T-helper 2 cell treated with Interferon-gamma antibody and Interleukin-4, amounts not matched to agents 5 μg/mL and 100 μg/mL, for 36 hours (primary cell): ENCODE data around the gene LIN54.
"Not testable (repeated sequence)": the region's sequence is repeated elsewhere in the genome, so short reads cannot be mapped to it uniquely, and the experiment has no call there.

Experiments used
- DNase-seq: peaks from one replicate; pipeline ENCODE4 v3.0.0; 2021; ENCODE audit warnings: low spot score
- H3K27ac Mint-ChIP-seq: one replicate; pipeline ENCODE4 v1.8.0; 2021; ENCODE audit warnings: mild to moderate bottlenecking, mixed read lengths
- H3K27me3 Mint-ChIP-seq: one replicate; pipeline ENCODE4 v1.8.0; 2021; ENCODE audit warnings: low read depth, mixed read lengths
- H3K36me3 Mint-ChIP-seq: one replicate; pipeline ENCODE4 v1.8.0; 2021; ENCODE audit warnings: low read depth, mixed read lengths
- H3K4me1 Mint-ChIP-seq: one replicate; pipeline ENCODE4 v1.8.0; 2021; ENCODE audit warnings: low read depth, mixed read lengths
- H3K4me3 Mint-ChIP-seq: one replicate; pipeline ENCODE4 v1.8.0; 2022; ENCODE audit warnings: mild to moderate bottlenecking, moderate library complexity, mixed read lengths
- H3K9me3 Mint-ChIP-seq: one replicate; pipeline ENCODE4 v1.8.0; 2021; ENCODE audit warnings: mixed read lengths

LIN54 gene

GRCh38 chr4:82994834-82995233 is 15.8 kb downstream of the LIN54 start:
- H3K9me3 Mint-ChIP-seq = no peaks in the 10 kb centered on the region
- no peak for DNase-seq

GRCh38 chr4:82989575-82990429 is 20.8 kb downstream of the LIN54 start:
- Mint-ChIP-seq H3K27me3 (no peaks in the 10 kb centered on the region), H3K36me3 (peaks cover 15% of the 10 kb centered on the region), H3K4me3 (peak overlapping the region; percentile 66), H3K9me3 (no peaks in the 10 kb centered on the region), H3K4me1 (peaks cover 25% of the 10 kb centered on the region), H3K27ac (peak overlapping the region; percentile 83)
- DNase-seq = no peak

More at GRCh38 chr4:82994834-82995233, 15.8 kb downstream of the LIN54 start:
- H3K36me3 Mint-ChIP-seq = peaks cover 4% of the 10 kb centered on the region
- H3K4me1 Mint-ChIP-seq = peaks cover 15% of the 10 kb centered on the region
- H3K27ac Mint-ChIP-seq = no peak overlapping the region
- H3K4me3 Mint-ChIP-seq = no peak overlapping the region
- no peaks in the 10 kb centered on the region for H3K27me3 Mint-ChIP-seq

GRCh38 chr4:82988323-82988832 is 22.2 kb downstream of the LIN54 start:
- peaks cover 33% of the 10 kb centered on the region for H3K4me1 Mint-ChIP-seq
- no peak for DNase-seq
- H3K27ac Mint-ChIP-seq = no peak overlapping the region
- H3K4me3 Mint-ChIP-seq = no peak overlapping the region
- peaks cover 23% of the 10 kb centered on the region for H3K36me3 Mint-ChIP-seq
- H3K9me3 Mint-ChIP-seq = no peaks in the 10 kb centered on the region
- H3K27me3 Mint-ChIP-seq = no peaks in the 10 kb centered on the region

GRCh38 chr4:82987519-82987918 is 23.1 kb downstream of the LIN54 start:
- H3K9me3 Mint-ChIP-seq, H3K27me3 Mint-ChIP-seq, H3K27ac Mint-ChIP-seq, DNase-seq, H3K4me3 Mint-ChIP-seq: not testable (repeated sequence)
- Mint-ChIP-seq H3K4me1 (peaks cover 33% of the 10 kb centered on the region), H3K36me3 (peaks cover 26% of the 10 kb centered on the region)

- DNase-seq = peak; percentile 12
- no peaks in the 10 kb centered on the region for H3K27me3 Mint-ChIP-seq
- no peaks in the 10 kb centered on the region for H3K9me3 Mint-ChIP-seq
- H3K27ac Mint-ChIP-seq = peak overlapping the region; percentile 79
- no peak overlapping the region for H3K4me3 Mint-ChIP-seq
- peaks cover 22% of the 10 kb centered on the region for H3K4me1 Mint-ChIP-seq
- peaks cover 34% of the 10 kb centered on the region for H3K36me3 Mint-ChIP-seq
Measured at GRCh38 chr4:82984459-82984858, 26.2 kb downstream of the LIN54 start.

GRCh38 chr4:82983444-82983843 is 27.2 kb downstream of the LIN54 start:
- Mint-ChIP-seq H3K27ac (no peak overlapping the region), H3K36me3 (peaks cover 32% of the 10 kb centered on the region), H3K27me3 (no peaks in the 10 kb centered on the region), H3K4me3 (no peak overlapping the region), H3K4me1 (peaks cover 17% of the 10 kb centered on the region), H3K9me3 (no peaks in the 10 kb centered on the region)
- no peak for DNase-seq

GRCh38 chr4:82981138-82981537 is 29.5 kb downstream of the LIN54 start:
- Mint-ChIP-seq H3K9me3 (no peaks in the 10 kb centered on the region), H3K27ac (no peak overlapping the region)
- no peak for DNase-seq

GRCh38 chr4:82975792-82976191 is 34.8 kb downstream of the LIN54 start:
- Mint-ChIP-seq H3K4me1 (peaks cover 7% of the 10 kb centered on the region), H3K9me3 (no peaks in the 10 kb centered on the region), H3K27me3 (no peaks in the 10 kb centered on the region), H3K36me3 (peaks cover 36% of the 10 kb centered on the region), H3K4me3 (no peak overlapping the region), H3K27ac (peak overlapping the region; percentile 6)
- DNase-seq = no peak

More at GRCh38 chr4:82981138-82981537, 29.5 kb downstream of the LIN54 start:
- Mint-ChIP-seq H3K27me3 (no peaks in the 10 kb centered on the region), H3K36me3 (peaks cover 34% of the 10 kb centered on the region), H3K4me3 (no peak overlapping the region), H3K4me1 (peaks cover 17% of the 10 kb centered on the region)

- no peak overlapping the region for H3K4me3 Mint-ChIP-seq
- no peaks in the 10 kb centered on the region for H3K27me3 Mint-ChIP-seq
- no peaks in the 10 kb centered on the region for H3K9me3 Mint-ChIP-seq
- no peak for DNase-seq
- no peak overlapping the region for H3K27ac Mint-ChIP-seq
- H3K36me3 Mint-ChIP-seq = peaks cover 54% of the 10 kb centered on the region
- H3K4me1 Mint-ChIP-seq = peaks cover 7% of the 10 kb centered on the region
Measured at GRCh38 chr4:82969414-82969813, 41.2 kb downstream of the LIN54 start.

GRCh38 chr4:82968972-82969371 is 41.7 kb downstream of the LIN54 start:
- H3K27me3 Mint-ChIP-seq = no peaks in the 10 kb centered on the region
- H3K36me3 Mint-ChIP-seq = peaks cover 56% of the 10 kb centered on the region
- no peaks in the 10 kb centered on the region for H3K9me3 Mint-ChIP-seq
- no peak overlapping the region for H3K4me3 Mint-ChIP-seq
- peaks cover 7% of the 10 kb centered on the region for H3K4me1 Mint-ChIP-seq
- DNase-seq = no peak
- no peak overlapping the region for H3K27ac Mint-ChIP-seq

GRCh38 chr4:82965763-82966162 is 44.9 kb downstream of the LIN54 start:
- Mint-ChIP-seq H3K4me1 (peaks cover 2% of the 10 kb centered on the region), H3K36me3 (peaks cover 61% of the 10 kb centered on the region), H3K27me3 (no peaks in the 10 kb centered on the region), H3K27ac (no peak overlapping the region), H3K9me3 (no peaks in the 10 kb centered on the region), H3K4me3 (no peak overlapping the region)
- DNase-seq = no peak

- no peak for DNase-seq
- Mint-ChIP-seq H3K27me3 (no peaks in the 10 kb centered on the region), H3K9me3 (no peaks in the 10 kb centered on the region), H3K4me1 (peaks cover 12% of the 10 kb centered on the region), H3K4me3 (no peak overlapping the region), H3K36me3 (peaks cover 26% of the 10 kb centered on the region), H3K27ac (peak overlapping the region; percentile 7)
Measured at GRCh38 chr4:82957045-82957444, 53.6 kb downstream of the LIN54 start.

- Mint-ChIP-seq H3K27me3 (no peaks in the 10 kb centered on the region), H3K27ac (no peak overlapping the region)
Measured at GRCh38 chr4:82954212-82954611, 56.4 kb downstream of the LIN54 start.

GRCh38 chr4:82951196-82951595 is 59.4 kb downstream of the LIN54 start:
- Mint-ChIP-seq H3K27ac (no peak overlapping the region), H3K4me1 (peaks cover 5% of the 10 kb centered on the region), H3K9me3 (no peaks in the 10 kb centered on the region), H3K27me3 (no peaks in the 10 kb centered on the region), H3K36me3 (peaks cover 32% of the 10 kb centered on the region), H3K4me3 (no peak overlapping the region)
- no peak for DNase-seq

More at GRCh38 chr4:82954212-82954611, 56.4 kb downstream of the LIN54 start:
- H3K9me3 Mint-ChIP-seq = no peaks in the 10 kb centered on the region
- no peak for DNase-seq
- no peak overlapping the region for H3K4me3 Mint-ChIP-seq
- H3K36me3 Mint-ChIP-seq = peaks cover 26% of the 10 kb centered on the region
- H3K4me1 Mint-ChIP-seq = peaks cover 13% of the 10 kb centered on the region
